Psoas muscle (tissue), 8 donors: ENCODE results near the gene CYP26C1. TPM values are rescaled to one million over a fixed set of nuclear protein-coding genes. Genes with fewer than 3 reads are reported as not detected.

Source experiments
- ATAC-seq, 4 donors: fragments of 200-7000 bp; cut with Tn5 transposase; one replicate each; pipeline ENCODE4 v1.9.1; 2020; ENCODE audit warnings: moderate library complexity in 3 of 4, mild to moderate bottlenecking in 2 of 4
- DNase-seq, 2 donors: peaks; one replicate each; pipeline ENCODE4 v3.0.0-alpha.2; 2020
- H3K27ac ChIP-seq: fragments of 200-600 bp; one replicate; pipeline ENCODE4 v1.8.0; 2022
- H3K27me3 ChIP-seq, 3 donors: fragments of 200-600 bp in 1 of 3; one replicate each; pipeline versions ENCODE4 v1.6.1 to v1.8.0; 2013 to 2022; ENCODE audit warnings: low read length in 2 of 3, mild to moderate bottlenecking in 2 of 3, moderate library complexity in 1 of 3; ENCODE audit not compliant: insufficient read depth in 3 of 3
- H3K36me3 ChIP-seq, 2 donors: fragments of 200-600 bp in 1 of 2; one replicate each; pipeline versions ENCODE4 v1.6.1 to v1.8.0; 2013 to 2022; ENCODE audit warnings: low read depth in 1 of 2, mild to moderate bottlenecking in 1 of 2, moderate library complexity in 1 of 2; ENCODE audit not compliant: insufficient read depth in 1 of 2
- H3K4me1 ChIP-seq: fragments of 200-600 bp; one replicate; pipeline ENCODE4 v1.8.0; 2022
- H3K4me3 ChIP-seq: fragments of 200-600 bp; one replicate; pipeline ENCODE4 v1.8.0; 2022; ENCODE audit warnings: mild to moderate bottlenecking
- H3K9me3 ChIP-seq: fragments of 200-600 bp; one replicate; pipeline ENCODE4 v1.8.0; 2022
- CTCF ChIP-seq: fragments of 200-600 bp; IDR thresholded peaks from one replicate; pipeline ENCODE4 v1.8.0; 2022; ENCODE audit warnings: antibody characterized with exemption
- WGBS, 3 donors: extraction: QIAGEN DNeasy Blood & Tissue Kit; methylation state at CpG; one replicate each; pipeline versions ENCODE4 v1.1.6 to v1.1.7; 2013; 5-methylcytosine and 5-hydroxymethylcytosine counted together
- intact Hi-C, 2 donors: fragments of 100-400 bp; cut with DNase I; formaldehyde crosslinking; loops; one replicate each; pipeline versions ENCODE4 v1.11.0 to v1.14.2; 2022
- polyA plus RNA-seq, 3 donors: library from polyadenylated mRNA; stranded (reverse); fragments of 200-250 nt; gene quantifications; one replicate each; pipeline ENCODE4 v1.2.3, GENCODE V29; 2013
- total RNA-seq, 4 donors: library from RNA; stranded (reverse); fragmentation: NEBNext Ultra II Directional in 2 of 4; extraction: Animal tissue kit (Norgen Biotek cat#: 25700) in 2 of 4; gene quantifications; one replicate each; pipeline versions ENCODE4 v1.2.1 to v1.2.4, GENCODE V29; 2021 to 2023
- donor health status: healthy with polysubstance abuse.
- donor health status: DM: no; HTN: no; CAD: no; lungs with moderate emphysema.
- donor health status: Bipolar disorder and iron deficiency.
- donor health status: healthy.
- donor health status: DM: yes; HTN: yes; CAD: no.
- donor health status: DM: no; HTN: no; CAD: no.
- donor health status: DM: no; HTN: no; CAD: no.
- donor health status: DM: yes; HTN: yes; CAD: no.

CYP26C1 gene
- total and polyA plus RNA-seq, 7 donors: 0.01 to 0.06 (median 0.03) TPM; not detected in 4

DNA sequence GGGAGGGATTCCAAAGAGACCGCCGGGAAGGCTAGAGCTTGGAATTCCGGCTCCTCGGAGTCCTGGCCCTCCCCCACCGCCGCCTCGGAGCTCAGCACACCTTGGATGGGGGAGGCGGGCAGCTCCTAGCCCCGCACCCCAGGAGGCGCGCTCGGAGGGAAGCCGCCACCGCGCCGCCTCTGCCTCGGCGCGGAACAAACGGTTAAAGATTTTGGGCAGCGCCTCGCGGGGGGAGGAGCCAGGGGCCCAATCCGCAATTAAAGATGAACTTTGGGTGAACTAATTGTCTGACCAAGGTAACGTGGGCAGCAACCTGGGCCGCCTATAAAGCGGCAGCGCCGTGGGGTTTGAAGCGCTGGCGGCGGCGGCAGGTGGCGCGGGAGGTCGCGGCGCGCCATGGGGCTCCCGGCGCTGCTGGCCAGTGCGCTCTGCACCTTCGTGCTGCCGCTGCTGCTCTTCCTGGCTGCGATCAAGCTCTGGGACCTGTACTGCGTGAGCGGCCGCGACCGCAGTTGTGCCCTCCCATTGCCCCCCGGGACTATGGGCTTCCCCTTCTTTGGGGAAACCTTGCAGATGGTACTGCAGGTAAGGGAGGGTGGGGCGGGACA, 13.0 kb downstream of the CYP26C1 start, which contains the start of gene CYP26A1:
Gene CYP26A1, plus strand, starts transcription at position 355 of the 608 bp plus-strand sequence. Its CDS starts 42 bp downstream, at position 397.
- intact Hi-C loops: no loop called here
- Histone ChIP-seq H3K27ac (no peak within 1 kb of the TSS), H3K4me3 (peak within 1 kb of the TSS; percentile 60), H3K27me3 (peaks cover 0 to 88% (median 21%) of the 10 kb centered on the region in 3 donors), H3K9me3 (no peaks in the 10 kb centered on the region), H3K4me1 (peaks cover 15% of the 10 kb centered on the region), H3K36me3 (no peaks in the 10 kb centered on the region)
- ATAC-seq: peak in 1 of 4 donors; percentile 60
- WGBS, 3 donors: 1 to 3% (median 1%) methylated on average over 22 to 52 of the region's 52 CpGs
- TF ChIP-seq CTCF: no peak
- peak in 1 of 2 donors; percentile 45 for DNase-seq

DNA sequence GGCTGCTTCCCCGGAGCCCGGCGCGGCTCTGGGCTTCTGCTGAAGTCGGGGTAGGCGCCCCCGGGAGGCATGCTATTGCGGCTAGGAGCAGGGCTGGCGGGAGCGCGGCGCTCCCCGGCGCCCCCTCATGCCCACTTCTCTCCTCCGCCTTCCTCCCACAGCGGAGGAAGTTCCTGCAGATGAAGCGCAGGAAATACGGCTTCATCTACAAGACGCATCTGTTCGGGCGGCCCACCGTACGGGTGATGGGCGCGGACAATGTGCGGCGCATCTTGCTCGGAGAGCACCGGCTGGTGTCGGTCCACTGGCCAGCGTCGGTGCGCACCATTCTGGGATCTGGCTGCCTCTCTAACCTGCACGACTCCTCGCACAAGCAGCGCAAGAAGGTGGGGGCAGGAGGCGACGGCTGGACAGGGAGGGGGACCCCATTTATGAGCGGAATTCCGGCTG, 13.6 kb downstream of the CYP26C1 start:
- intact Hi-C loops: no loop called here
- 1% methylated on average over 26 to 40 of the region's 40 CpGs for WGBS, 3 donors
- TF ChIP-seq CTCF: no peak
- H3K27ac ChIP-seq: no peak overlapping the region
- DNase-seq (no peak), ATAC-seq (no peak)
- H3K36me3 ChIP-seq: no peaks in the 10 kb centered on the region
- peaks cover 0 to 88% (median 18%) of the 10 kb centered on the region in 3 donors for H3K27me3 ChIP-seq
- peaks cover 15% of the 10 kb centered on the region for H3K4me1 ChIP-seq
- peak overlapping the region; percentile 60 for H3K4me3 ChIP-seq
- H3K9me3 ChIP-seq: no peaks in the 10 kb centered on the region

GRCh38 chr10:93074597-93075368, 14.2 kb downstream of the CYP26C1 start:
- ATAC-seq: no peak
- peaks cover 15% of the 10 kb centered on the region for H3K4me1 ChIP-seq
- peak overlapping the region; percentile 60 for H3K4me3 ChIP-seq
- TF ChIP-seq CTCF: no peak
- 1 to 2% (median 2%) methylated on average over 58 to 67 of the region's 67 CpGs for WGBS, 3 donors
- no peaks in the 10 kb centered on the region for H3K9me3 ChIP-seq
- peaks cover 0 to 90% (median 18%) of the 10 kb centered on the region in 3 donors for H3K27me3 ChIP-seq
- DNase-seq: no peak
- no peak overlapping the region for H3K27ac ChIP-seq
- intact Hi-C loops: no loop called here
- no peaks in the 10 kb centered on the region for H3K36me3 ChIP-seq

GRCh38 chr10:93075369-93076221, 15.0 kb downstream of the CYP26C1 start:
- ATAC-seq (no peak), DNase-seq (no peak)
- H3K36me3 ChIP-seq: no peaks in the 10 kb centered on the region
- no peak overlapping the region for H3K27ac ChIP-seq
- intact Hi-C loops: no loop called here
- H3K9me3 ChIP-seq: no peaks in the 10 kb centered on the region
- TF ChIP-seq CTCF: no peak
- peaks cover 0 to 90% (median 20%) of the 10 kb centered on the region in 3 donors for H3K27me3 ChIP-seq
- H3K4me1 ChIP-seq: peaks cover 15% of the 10 kb centered on the region
- H3K4me3 ChIP-seq: no peak overlapping the region
- 20 to 21% (median 21%) methylated on average over 25 of the region's 25 CpGs for WGBS, 3 donors
